22Rv1 (cell line): Measurements from ENCODE around the gene KRTAP9-8.

Source experiments
- CTCF ChIP-seq: fragments of 450-650 bp; IDR thresholded peaks from 2 replicates; pipeline ENCODE4 v1.5.1; 2017; ENCODE audit warnings: mild to moderate bottlenecking
- ZFX ChIP-seq: fragments of 450-650 bp; IDR thresholded peaks from 2 replicates; pipeline ENCODE4 v1.6.1; 2017; ENCODE audit warnings: antibody characterized with exemption, borderline replicate concordance

- no peak for TF ChIP-seq CTCF
- TF ChIP-seq ZFX = no peak
These were observed 22.1 kb upstream of the KRTAP9-8 start for GRCh38 chr17:41215681-41216080.
